CD4-positive, alpha-beta T cell (primary cell): ENCODE data around the gene PDE10A. TPM values are rescaled to one million over a fixed set of nuclear protein-coding genes. Genes with fewer than 3 reads are reported as not detected.

Experiments
- ATAC-seq: fragments of 200-7000 bp; cut with Tn5 transposase; one replicate; pipeline ENCODE4 v1.10.0; 2022; ENCODE audit warnings: mild to moderate bottlenecking; ENCODE audit not compliant: poor library complexity
- CTCF ChIA-PET: fragments of 350-600 bp; sonication (Branson Sonifier 250); formaldehyde crosslinking; loops from one replicate; lab custom pipeline; 2021; ENCODE audit warnings: antibody characterized with exemption, inconsistent platforms; lab: Charles Lee
- POLR2A ChIA-PET: fragments of 350-600 bp; sonication (Branson Sonifier 250); formaldehyde crosslinking; loops from one replicate; lab custom pipeline; 2021; ENCODE audit warnings: antibody characterized with exemption, inconsistent platforms; lab: Charles Lee
- DNase-seq, 14 experiments: peaks; one replicate each; pipeline ENCODE4 v3.0.0-alpha.2; 2013 to 2020; ENCODE audit warnings: mixed read lengths in 2 of 14
- H3K27ac ChIP-seq, 2 donors: one replicate each; pipeline versions ENCODE4 v1.5.1 to v1.7.0; 2013; ENCODE audit warnings: low read length in 2 of 2, low read depth in 1 of 2, mild to moderate bottlenecking in 1 of 2
- H3K27me3 ChIP-seq, 2 experiments: 1 replicate in 1 of 2; 2 replicates in 1 of 2; pipeline versions ENCODE4 v1.6.1 to v1.7.0; 2013; ENCODE audit warnings: low read length in 2 of 2, control low read depth in 1 of 2, mild to moderate bottlenecking in 1 of 2, moderate library complexity in 1 of 2; ENCODE audit not compliant: insufficient read depth in 2 of 2, control insufficient read depth in 1 of 2
- H3K36me3 ChIP-seq: one replicate; pipeline ENCODE4 v1.6.1; 2013; ENCODE audit warnings: low read length, control low read depth; ENCODE audit not compliant: insufficient read depth
- H3K4me1 ChIP-seq: one replicate; pipeline ENCODE4 v1.6.1; 2013; ENCODE audit warnings: low read length, control low read depth; ENCODE audit not compliant: insufficient read depth
- H3K4me3 ChIP-seq: one replicate; pipeline ENCODE4 v1.5.1; 2013; ENCODE audit warnings: mild to moderate bottlenecking, low read length, moderate library complexity
- H3K9me3 ChIP-seq, 2 experiments: 1 replicate in 1 of 2; 2 replicates in 1 of 2; pipeline versions ENCODE4 v1.6.1 to v1.7.0; 2013; ENCODE audit warnings: low read length in 2 of 2, mild to moderate bottlenecking in 2 of 2, control low read depth in 1 of 2, moderate library complexity in 1 of 2; ENCODE audit not compliant: control insufficient read depth in 1 of 2, insufficient read depth in 1 of 2
- H3K27ac Mint-ChIP-seq: one replicate; pipeline ENCODE4 v1.8.0; 2020; ENCODE audit warnings: mixed read lengths
- H3K27me3 Mint-ChIP-seq: one replicate; pipeline ENCODE4 v1.8.0; 2021; ENCODE audit warnings: mixed read lengths
- H3K36me3 Mint-ChIP-seq: one replicate; pipeline ENCODE4 v1.8.0; 2021; ENCODE audit warnings: low read depth, mixed read lengths
- H3K4me1 Mint-ChIP-seq: one replicate; pipeline ENCODE4 v1.8.0; 2021; ENCODE audit warnings: low read depth, mixed read lengths
- H3K4me3 Mint-ChIP-seq: one replicate; pipeline ENCODE4 v1.8.0; 2020; ENCODE audit warnings: mild to moderate bottlenecking, mixed read lengths
- H3K9me3 Mint-ChIP-seq: one replicate; pipeline ENCODE4 v1.8.0; 2020; ENCODE audit warnings: mixed read lengths
- CTCF ChIP-seq: fragments of 200-600 bp; IDR thresholded peaks from one replicate; pipeline ENCODE4 v1.8.0; 2022; ENCODE audit warnings: antibody characterized with exemption, mild to moderate bottlenecking
- intact Hi-C, 2 experiments: fragments of 100-400 bp; cut with DNase I in 1 of 2; cut with micrococcal nuclease in 1 of 2; formaldehyde crosslinking; loops; one replicate each; pipeline versions ENCODE4 v1.15.1 to v1.9.0; 2023 to 2025; cut with DNase I, micrococcal nuclease
- total RNA-seq, 174 experiments: library from RNA in 2 of 174; stranded (reverse) in 2 of 174; gene quantifications; one replicate each; pipeline ENCODE4 v1.2.3 and lab custom pipeline; 2021 to 2026

The PDE10A gene
- total RNA-seq, 2 experiments from 2014 or later, result not detected

- POLR2A ChIA-PET, result no interaction called here
- H3K27me3 Mint-ChIP-seq, result no peaks in the 10 kb centered on the region
- ATAC-seq, result no peak
- no peak for DNase-seq
- TF ChIP-seq CTCF, result no peak
- no peak overlapping the region for H3K4me3 Mint-ChIP-seq
- H3K4me1 Mint-ChIP-seq, result no peaks in the 10 kb centered on the region
- no peaks in the 10 kb centered on the region for H3K36me3 Mint-ChIP-seq
- H3K4me1 ChIP-seq, result no peaks in the 10 kb centered on the region
- CTCF ChIA-PET, result no interaction called here
- no peak overlapping the region for H3K4me3 ChIP-seq
- H3K9me3 Mint-ChIP-seq, result no peaks in the 10 kb centered on the region
- peaks cover 0 to 4% of the 10 kb centered on the region in 2 experiments for H3K9me3 ChIP-seq
- intact Hi-C loops, result no loop called here
- no peaks in the 10 kb centered on the region for H3K36me3 ChIP-seq
- H3K27ac ChIP-seq, result no peak overlapping the region
- H3K27ac Mint-ChIP-seq, result no peak overlapping the region
- H3K27me3 ChIP-seq, result no peaks in the 10 kb centered on the region
Measured at GRCh38 chr6:165701564-165702354, 38.7 kb upstream of the PDE10A start.

GRCh38 chr6:165701005-165701404 lies 38.0 kb upstream of the PDE10A start:
- ATAC-seq (no peak), DNase-seq (no peak)
- no peak for TF ChIP-seq CTCF
- Mint-ChIP-seq H3K36me3 (no peaks in the 10 kb centered on the region), H3K27ac (no peak overlapping the region), H3K4me1 (no peaks in the 10 kb centered on the region), H3K4me3 (no peak overlapping the region), H3K9me3 (no peaks in the 10 kb centered on the region), H3K27me3 (no peaks in the 10 kb centered on the region)
- Histone ChIP-seq H3K36me3 (no peaks in the 10 kb centered on the region), H3K9me3 (peaks cover 0 to 4% of the 10 kb centered on the region in 2 experiments), H3K27me3 (no peaks in the 10 kb centered on the region), H3K27ac (no peak overlapping the region), H3K4me3 (no peak overlapping the region), H3K4me1 (no peaks in the 10 kb centered on the region)
- POLR2A ChIA-PET, result no interaction called here
- CTCF ChIA-PET, result no interaction called here
- intact Hi-C loops, result no loop called here

- no peaks in the 10 kb centered on the region for H3K36me3 ChIP-seq
- H3K4me3 ChIP-seq, result no peak overlapping the region
- H3K4me1 ChIP-seq, result no peaks in the 10 kb centered on the region
- DNase-seq (no peak), ATAC-seq (no peak)
- Mint-ChIP-seq H3K27ac (no peak overlapping the region), H3K4me1 (no peaks in the 10 kb centered on the region), H3K27me3 (no peaks in the 10 kb centered on the region), H3K36me3 (no peaks in the 10 kb centered on the region), H3K9me3 (no peaks in the 10 kb centered on the region), H3K4me3 (no peak overlapping the region)
- TF ChIP-seq CTCF, result no peak
- CTCF ChIA-PET, result no interaction called here
- H3K9me3 ChIP-seq, result peaks cover 0 to 3% of the 10 kb centered on the region in 2 experiments
- no peak overlapping the region for H3K27ac ChIP-seq
- intact Hi-C loops, result no loop called here
- no peaks in the 10 kb centered on the region for H3K27me3 ChIP-seq
- POLR2A ChIA-PET, result no interaction called here
Measured at GRCh38 chr6:165698868-165699267, 35.8 kb upstream of the PDE10A start.
